AG09319 (cell line): ENCODE results near the gene NUP58.
"Not testable (repeated sequence)": the region's sequence is repeated elsewhere in the genome, so short reads cannot be mapped to it uniquely, and the experiment has no call there.

Source experiments
- DNase-seq: peaks from one replicate; pipeline ENCODE4 v3.0.0-alpha.2; 2010; ENCODE audit warnings: low read depth; ENCODE audit errors: extremely low read depth
- TF ChIP-seq, protein P1 (sequence below): IDR thresholded peaks from 2 replicates; pipeline ENCODE4 v1.5.1; 2011; ENCODE audit warnings: low read depth, mild to moderate bottlenecking, inconsistent platforms, low read length, moderate library complexity

NUP58 gene

DNA sequence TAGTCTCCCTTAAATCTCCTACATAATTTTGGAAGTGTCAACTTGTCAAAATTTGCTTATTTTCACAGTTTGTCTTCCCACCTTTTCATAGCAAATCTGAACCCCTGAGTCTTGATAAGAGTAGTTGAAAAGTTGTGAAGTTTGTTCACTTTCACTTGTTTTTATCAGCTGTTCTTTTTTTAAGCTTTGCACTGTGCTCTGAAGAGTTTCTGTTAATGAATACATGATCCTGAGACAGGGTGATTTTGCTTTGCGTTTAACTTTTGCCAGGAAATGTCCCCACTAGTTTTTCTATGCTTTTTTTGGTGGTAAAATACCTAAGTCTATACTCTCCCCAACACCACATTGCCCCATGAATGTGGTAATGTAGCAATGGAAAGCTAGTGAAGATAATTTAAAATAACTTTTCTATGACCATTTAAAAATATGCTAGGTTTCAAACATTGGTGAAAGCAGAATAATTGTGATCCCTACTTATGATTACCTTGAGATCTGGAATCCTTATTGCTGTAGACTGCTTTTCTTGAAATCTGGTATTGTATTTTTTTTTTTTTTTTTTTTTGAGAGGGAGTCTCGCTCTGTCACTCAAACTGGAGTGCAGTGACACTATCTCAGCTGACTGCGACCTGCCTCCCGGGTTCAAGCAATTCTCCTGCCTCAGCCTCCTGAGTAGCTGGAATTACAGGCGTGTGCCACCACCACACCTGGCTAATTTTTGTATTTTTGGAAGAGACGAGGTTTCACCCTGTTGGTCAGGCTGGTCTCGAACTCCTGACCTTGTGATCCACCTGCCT, 5.4 kb downstream of the NUP58 start:
- TF ChIP-seq, protein P1, sequence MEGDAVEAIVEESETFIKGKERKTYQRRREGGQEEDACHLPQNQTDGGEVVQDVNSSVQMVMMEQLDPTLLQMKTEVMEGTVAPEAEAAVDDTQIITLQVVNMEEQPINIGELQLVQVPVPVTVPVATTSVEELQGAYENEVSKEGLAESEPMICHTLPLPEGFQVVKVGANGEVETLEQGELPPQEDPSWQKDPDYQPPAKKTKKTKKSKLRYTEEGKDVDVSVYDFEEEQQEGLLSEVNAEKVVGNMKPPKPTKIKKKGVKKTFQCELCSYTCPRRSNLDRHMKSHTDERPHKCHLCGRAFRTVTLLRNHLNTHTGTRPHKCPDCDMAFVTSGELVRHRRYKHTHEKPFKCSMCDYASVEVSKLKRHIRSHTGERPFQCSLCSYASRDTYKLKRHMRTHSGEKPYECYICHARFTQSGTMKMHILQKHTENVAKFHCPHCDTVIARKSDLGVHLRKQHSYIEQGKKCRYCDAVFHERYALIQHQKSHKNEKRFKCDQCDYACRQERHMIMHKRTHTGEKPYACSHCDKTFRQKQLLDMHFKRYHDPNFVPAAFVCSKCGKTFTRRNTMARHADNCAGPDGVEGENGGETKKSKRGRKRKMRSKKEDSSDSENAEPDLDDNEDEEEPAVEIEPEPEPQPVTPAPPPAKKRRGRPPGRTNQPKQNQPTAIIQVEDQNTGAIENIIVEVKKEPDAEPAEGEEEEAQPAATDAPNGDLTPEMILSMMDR = no peak

DNA sequence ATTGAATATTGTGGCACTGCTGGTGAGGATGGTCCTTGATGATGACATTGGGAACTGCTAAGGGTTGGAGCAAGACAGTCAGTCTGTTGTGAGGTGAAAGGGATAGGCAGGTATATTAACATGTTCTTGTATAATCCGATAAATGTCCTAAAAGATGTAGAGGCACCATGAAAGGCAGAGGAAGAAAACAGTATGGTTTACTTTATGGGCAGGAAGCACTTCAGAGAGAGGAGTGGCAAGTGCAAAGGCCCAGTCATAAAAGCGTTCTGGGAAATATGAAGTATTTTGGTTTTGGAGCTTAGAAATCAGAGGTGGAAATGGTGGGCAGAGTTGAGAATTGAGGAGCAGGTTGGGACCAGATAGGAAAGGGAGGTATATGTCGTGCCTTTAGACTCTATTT, 9.5 kb downstream of the NUP58 start:
- no peak for DNase-seq
- TF ChIP-seq, protein P1 = no peak

More for the DNA sequence above, 5.4 kb downstream of the NUP58 start:
- DNase-seq = no peak

DNA sequence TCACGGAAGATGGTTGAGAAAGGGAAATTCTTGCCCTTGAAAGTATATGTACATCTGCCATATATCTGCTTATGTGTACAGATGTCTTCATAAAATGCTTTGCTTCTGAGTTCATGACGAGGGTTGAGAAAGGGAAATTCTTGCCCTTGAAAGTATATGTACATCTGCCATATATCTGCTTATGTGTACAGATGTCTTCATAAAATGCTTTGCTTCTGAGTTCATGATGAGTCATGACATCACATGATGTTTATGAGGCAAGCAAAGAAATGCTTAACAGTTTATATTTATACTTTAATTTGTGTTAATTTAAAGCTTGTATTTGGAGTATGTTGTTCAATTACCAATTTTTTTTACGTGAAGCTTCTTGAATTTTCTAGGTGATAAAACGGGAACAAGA, 17.5 kb downstream of the NUP58 start:
- not testable (repeated sequence) for DNase-seq

DNA sequence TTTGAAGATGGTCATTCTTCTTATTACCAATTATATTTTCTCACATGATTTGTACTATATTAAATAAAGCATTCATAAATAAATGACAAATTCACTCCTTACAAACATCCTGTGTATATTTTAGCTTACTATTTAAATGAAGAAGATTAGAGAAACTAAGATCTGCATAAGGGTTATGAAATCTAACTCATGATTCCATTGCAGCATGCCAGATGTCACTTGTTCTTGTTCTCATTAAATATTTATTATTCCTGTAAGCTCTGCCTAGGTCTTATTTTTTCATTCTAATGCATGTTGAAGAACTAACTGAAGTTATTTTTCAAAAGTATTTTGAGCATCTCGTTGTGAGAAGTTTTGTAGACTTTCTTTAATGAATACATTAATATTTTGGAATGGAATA, 18.3 kb downstream of the NUP58 start:
- TF ChIP-seq, protein P1 = no peak
- no peak for DNase-seq

DNA sequence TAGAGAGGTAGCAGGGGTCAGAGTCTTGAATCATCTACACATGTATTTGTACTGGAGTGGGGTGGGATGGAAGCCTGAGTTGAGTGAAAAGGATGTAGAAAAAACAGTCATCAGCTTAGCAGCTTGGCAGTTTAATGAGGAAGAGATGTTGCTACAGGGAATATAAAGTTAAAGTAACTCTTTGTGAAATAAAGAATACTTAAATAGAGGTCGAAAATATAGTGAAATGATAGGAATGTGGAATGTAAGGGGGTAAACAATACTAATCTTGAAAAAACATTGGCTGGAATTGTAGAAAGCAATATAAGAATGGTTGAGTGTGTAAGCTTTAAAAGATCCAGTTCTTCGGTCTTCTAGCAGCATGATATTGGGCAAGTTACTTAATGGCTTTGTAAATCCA, 22.7 kb downstream of the NUP58 start:
- TF ChIP-seq, protein P1 = no peak
- DNase-seq = no peak

DNA sequence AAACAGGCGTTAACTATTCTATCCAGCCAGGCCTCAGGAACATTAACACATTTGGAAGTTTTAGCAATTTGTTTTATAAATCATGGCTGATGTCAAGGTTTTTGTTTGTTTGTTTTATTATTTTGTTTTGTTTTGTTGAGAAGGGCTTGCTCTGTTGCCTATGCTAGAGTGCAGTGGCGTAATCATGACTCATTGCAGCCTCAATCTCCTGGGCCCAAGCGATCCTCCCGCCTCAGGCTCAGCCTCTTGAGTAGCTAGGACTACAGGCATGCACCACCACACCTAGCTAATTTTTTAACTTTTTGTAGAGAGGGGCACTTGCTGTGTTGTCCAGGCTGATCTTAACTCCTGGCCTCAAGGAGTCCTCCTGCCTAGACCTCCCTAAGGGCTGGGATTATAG, 28.3 kb downstream of the NUP58 start:
- TF ChIP-seq, protein P1 = no peak
- no peak for DNase-seq

DNA sequence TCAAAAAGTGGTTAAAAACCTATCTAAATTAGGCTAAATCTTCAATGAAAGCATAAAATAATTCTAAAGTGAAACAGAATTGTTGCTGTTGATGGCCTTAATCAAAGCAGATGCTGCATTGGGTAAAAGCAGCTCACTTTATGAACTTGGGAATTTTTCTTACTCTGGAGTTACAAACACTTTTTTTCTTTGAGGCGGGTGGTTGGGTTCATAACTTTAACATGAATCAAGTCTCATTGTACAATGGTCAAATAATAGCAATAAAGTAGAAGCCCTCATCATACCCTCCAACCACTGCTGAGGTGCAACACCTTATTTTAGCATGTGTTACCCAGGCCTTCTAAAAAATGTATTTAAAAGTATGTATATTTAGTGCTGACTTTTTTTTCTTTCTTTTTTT, 29.1 kb downstream of the NUP58 start:
- TF ChIP-seq, protein P1 = no peak
- no peak for DNase-seq

DNA sequence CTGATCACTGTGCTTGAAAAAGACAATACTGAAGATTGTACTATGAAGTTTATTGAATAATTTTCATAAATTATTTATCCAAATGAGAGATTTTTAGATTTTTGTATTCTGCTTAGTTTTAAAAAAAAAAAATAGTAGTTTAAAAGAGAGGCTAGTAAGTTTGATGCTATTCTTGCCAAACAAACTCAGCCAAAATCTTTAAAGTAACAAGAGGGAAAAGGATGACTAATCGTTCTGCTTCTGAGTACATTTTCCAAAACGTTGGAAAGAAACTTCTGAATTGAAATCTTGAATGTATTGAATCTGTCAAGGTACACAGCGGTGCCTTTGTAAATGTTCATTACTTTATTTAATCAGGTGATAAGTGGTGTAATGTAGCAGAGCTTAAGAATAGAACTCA, 34.4 kb downstream of the NUP58 start:
- DNase-seq = no peak
- TF ChIP-seq, protein P1 = no peak
